Heart left ventricle (tissue), 16 donors: Measurements from ENCODE around the gene HSCB. TPM values are rescaled to one million over a fixed set of nuclear protein-coding genes. Genes with fewer than 3 reads are reported as not detected.

ENCODE experiments used
- ATAC-seq, 4 donors: fragments of 200-7000 bp; cut with Tn5 transposase; one replicate each; pipeline ENCODE4 v1.9.1; 2020 to 2022; ENCODE audit warnings: moderate library complexity in 4 of 4, mild to moderate bottlenecking in 3 of 4, moderate number of reproducible peaks in 1 of 4
- DNase-seq, 5 donors: peaks; one replicate each; pipeline ENCODE4 v3.0.0-alpha.2; 2020
- H3K27ac ChIP-seq, 12 donors: fragments of 200-600 bp; sonication (generic) in 4 of 12; one replicate each; pipeline versions ENCODE4 v1.5.0 to v1.8.0; 2016 to 2022; ENCODE audit warnings: mild to moderate bottlenecking in 2 of 12
- H3K27me3 ChIP-seq, 9 donors: fragments of 200-600 bp; sonication (generic) in 2 of 9; one replicate each; pipeline versions ENCODE4 v1.5.1 to v1.8.0; 2016 to 2022; ENCODE audit warnings: mild to moderate bottlenecking in 3 of 9
- H3K36me3 ChIP-seq, 9 donors: fragments of 200-600 bp; sonication (generic) in 2 of 9; one replicate each; pipeline versions ENCODE4 v1.5.0 to v1.8.0; 2018 to 2022; ENCODE audit warnings: mild to moderate bottlenecking in 2 of 9
- H3K4me1 ChIP-seq, 12 donors: fragments of 200-600 bp; sonication (generic) in 4 of 12; one replicate each; pipeline versions ENCODE4 v1.5.0 to v1.8.0; 2016 to 2022; ENCODE audit warnings: mild to moderate bottlenecking in 3 of 12
- H3K4me3 ChIP-seq, 12 donors: fragments of 200-600 bp; sonication (generic) in 4 of 12; one replicate each; pipeline versions ENCODE4 v1.5.0 to v1.8.0; 2017 to 2022; ENCODE audit warnings: mild to moderate bottlenecking in 9 of 12, moderate library complexity in 4 of 12
- H3K9me3 ChIP-seq, 12 donors: fragments of 200-600 bp; sonication (generic) in 4 of 12; one replicate each; pipeline versions ENCODE4 v1.5.0 to v1.8.0; 2016 to 2022; ENCODE audit warnings: mild to moderate bottlenecking in 1 of 12
- CTCF ChIP-seq, 12 donors: fragments of 200-600 bp; sonication (generic) in 4 of 12; IDR thresholded peaks; one replicate each; pipeline versions ENCODE4 v1.5.0 to v1.8.0; 2018 to 2022; ENCODE audit warnings: antibody characterized with exemption in 12 of 12, mild to moderate bottlenecking in 5 of 12
- POLR2A ChIP-seq, 2 donors: fragments of 450-650 bp; IDR thresholded peaks; one replicate each; pipeline ENCODE4 v1.6.1; 2017; ENCODE audit warnings: antibody characterized with exemption in 2 of 2, mild to moderate bottlenecking in 2 of 2, moderate library complexity in 2 of 2
- WGBS, 4 donors: extraction: QIAGEN DNeasy Blood & Tissue Kit in 2 of 4; methylation state at CpG; one replicate each; pipeline versions ENCODE4 v1.1.5 to v1.1.7; 2013 to 2018; 5-methylcytosine and 5-hydroxymethylcytosine counted together
- intact Hi-C, 10 donors: fragments of 100-400 bp; cut with DNase I; formaldehyde crosslinking; loops; one replicate each; pipeline versions ENCODE4 v1.11.1 to v1.14.2; 2022
- polyA plus RNA-seq, 2 donors: library from polyadenylated mRNA; stranded (reverse); fragments of 200-250 nt; gene quantifications; one replicate each; pipeline ENCODE4 v1.2.3, GENCODE V29; 2013
- total RNA-seq, 9 donors: library from RNA; depleted of rRNA in 2 of 9; stranded (reverse); fragments of >200 nt in 2 of 9; fragmentation: NEBNext Ultra II Directional in 3 of 9; extraction: Animal tissue kit (Norgen Biotek cat#: 25700) in 3 of 9; gene quantifications; one replicate each; pipeline versions ENCODE4 v1.1.0 to v1.2.4, GENCODE V29; 2016 to 2023
- donor health status: ischemic (EF 13 %, LVEDD 7.1; RV severe dilation, severe dysfunction).
- donor health status: healthy with polysubstance abuse.
- donor health status: DM: no; HTN: yes; CAD: no.
- donor health status: DM: no; HTN: no; CAD: no.
- donor health status: ischemic (EF 25% LVEDD 6.9; RV normal size, moderate dysfunction).
- donor health status: ischemic (EF 25% LVEDD 5.7; RV mildly dilated, moderate dysfunction).
- donor health status: healthy.
- donor health status: DM: yes; HTN: yes; CAD: no.
- donor health status: ischemic (EF 35%, LVEDD 5.7; RV mildly dilated, moderate dysfunction).
- donor health status: nonischemic (EF 11% LVEDD 7.7; RV severe dilation, severe dysfunction).
- donor health status: DM: yes; HTN: yes; CAD: no.
- donor health status: PGD.
- donor health status: ischemic (EF 29% LVEDD 5.4; RV normal size, mild dysfunction).
- donor health status: nonischemic (EF 23%, LVEDD 6.1; RV moderate dilation, normal function).

HSCB gene
- total and polyA plus RNA-seq, 11 donors, result 7.4 to 18.3 (median 11.4) TPM

- peak within 1 kb of the TSS; percentile 86 to 100 (median 97) for H3K27ac ChIP-seq
- 0 to 1% (median 0%) methylated on average over 12 to 92 of the region's 92 CpGs for WGBS, 4 donors
- ATAC-seq (peak; percentile 98 to 99 (median 99)), DNase-seq (peak; percentile 96 to 98 (median 97))
- peaks cover 0 to 5% (median 0%) of the 10 kb centered on the region in 12 donors for H3K9me3 ChIP-seq
- H3K4me3 ChIP-seq, result peak within 1 kb of the TSS; percentile 65 to 93 (median 80)
- intact Hi-C loops, result loop anchor here in 5 of 10 donors (1.0 to 2.0 kb wide), 6 partner anchors 26 to 32 kb away; partner anchors contain the start of genes HSCB (in 3 of the 5), CHEK2 (in 2 of the 5) and XBP1 (in 2 of the 5)
- H3K36me3 ChIP-seq, result peaks cover 0 to 33% (median 26%) of the 10 kb centered on the region in 9 donors
- H3K27me3 ChIP-seq, result no peaks in the 10 kb centered on the region
- peak; percentile 23 to 88 for TF ChIP-seq POLR2A (IDR thresholded peaks at IDR 0.05)
- peak in 6 of 12 donors; percentile 3 to 41 (median 24) for TF ChIP-seq CTCF (IDR thresholded peaks at IDR 0.05)
- H3K4me1 ChIP-seq, result peaks cover 0 to 26% (median 19%) of the 10 kb centered on the region in 12 donors
Measured at GRCh38 chr22:28772633-28773460, 31.0 kb downstream of the HSCB start, which contains the start of gene CCDC117. Gene CCDC117, plus strand, starts transcription at chr22:28772695. Its CDS starts 155 bp downstream, at chr22:28772850.

GRCh38 chr22:28773461-28773867, 31.6 kb downstream of the HSCB start:
- Histone ChIP-seq H3K27ac (peak overlapping the region in 11 of 12 donors; percentile 86 to 100 (median 97)), H3K4me1 (peaks cover 0 to 27% (median 20%) of the 10 kb centered on the region in 12 donors), H3K9me3 (peaks cover 0 to 5% (median 0%) of the 10 kb centered on the region in 12 donors), H3K36me3 (peaks cover 0 to 39% (median 31%) of the 10 kb centered on the region in 9 donors), H3K4me3 (peak overlapping the region; percentile 65 to 93 (median 80)), H3K27me3 (no peaks in the 10 kb centered on the region)
- intact Hi-C loops, result loop anchor here in 5 of 10 donors (2.0 kb wide), 4 partner anchors 25 to 33 kb away; partner anchors contain the start of genes HSCB (in 2 of the 5), XBP1 (in 2 of the 5) and CHEK2 (in 1 of the 5)
- 3 to 8% (median 6%) methylated on average over 10 of the region's 10 CpGs for WGBS, 4 donors
- DNase-seq (no peak), ATAC-seq (peak in 1 of 4 donors; percentile 1)
- TF ChIP-seq POLR2A (IDR thresholded peaks at IDR 0.05) (no peak), CTCF (IDR thresholded peaks at IDR 0.05) (no peak)

GRCh38 chr22:28774378-28774777, 32.5 kb downstream of the HSCB start:
- Histone ChIP-seq H3K27me3 (no peaks in the 10 kb centered on the region), H3K9me3 (no peaks in the 10 kb centered on the region), H3K36me3 (peaks cover 0 to 46% (median 31%) of the 10 kb centered on the region in 9 donors), H3K4me3 (peak overlapping the region in 3 of 12 donors; percentile 2 to 91 (median 91)), H3K27ac (peak overlapping the region in 1 of 12 donors; percentile 24), H3K4me1 (peaks cover 0 to 34% (median 25%) of the 10 kb centered on the region in 12 donors)
- ATAC-seq (no peak), DNase-seq (no peak)
- WGBS, 4 donors, result 90 to 96% (median 91%) methylated on average over 1 of the region's 1 CpG
- intact Hi-C loops, result no loop called here
- TF ChIP-seq POLR2A (IDR thresholded peaks at IDR 0.05) (no peak), CTCF (IDR thresholded peaks at IDR 0.05) (no peak)

GRCh38 chr22:28779833-28780232, 38.0 kb downstream of the HSCB start:
- Histone ChIP-seq H3K9me3 (no peaks in the 10 kb centered on the region), H3K4me1 (peaks cover 0 to 25% (median 17%) of the 10 kb centered on the region in 12 donors), H3K27me3 (no peaks in the 10 kb centered on the region), H3K4me3 (no peak overlapping the region), H3K27ac (peak overlapping the region in 2 of 12 donors; percentile 2 to 32), H3K36me3 (peaks cover 0 to 93% (median 75%) of the 10 kb centered on the region in 9 donors)
- TF ChIP-seq POLR2A (IDR thresholded peaks at IDR 0.05), result no peak
- no peak for TF ChIP-seq CTCF (IDR thresholded peaks at IDR 0.05)
- intact Hi-C loops, result no loop called here
- WGBS, 4 donors, result 63 to 74% (median 68%) methylated on average over 5 of the region's 5 CpGs
- ATAC-seq (peak in 2 of 4 donors; percentile 27 to 41), DNase-seq (no peak)
